NCI-H82 (cell line): ENCODE data around the gene CDT1.
A peak's percentile ranks its signal among the peaks of the same experiment; 100 is the strongest.
"Not testable (repeated sequence)": the region's sequence is repeated elsewhere in the genome, so short reads cannot be mapped to it uniquely, and the experiment has no call there.

ENCODE experiments used
- DNase-seq: peaks from one replicate; lab custom pipeline; 2025; lab: John Stamatoyannopoulos, UW

CDT1 gene

GRCh38 chr16:88816736-88817535 lies 13.3 kb downstream of the CDT1 start:
- no peak for DNase-seq

GRCh38 chr16:88817785-88818574 lies 14.4 kb downstream of the CDT1 start:
- DNase-seq: no peak

- DNase-seq: no peak
Observed at GRCh38 chr16:88818575-88818874, 14.9 kb downstream of the CDT1 start.

- no peak for DNase-seq
Observed at GRCh38 chr16:88819126-88819525, 15.5 kb downstream of the CDT1 start.

GRCh38 chr16:88820385-88821025 lies 16.9 kb downstream of the CDT1 start:
- peak; percentile 13 for DNase-seq

GRCh38 chr16:88821168-88821850 lies 17.7 kb downstream of the CDT1 start:
- peak; percentile 18 for DNase-seq

GRCh38 chr16:88822281-88823040 lies 18.9 kb downstream of the CDT1 start:
- no peak for DNase-seq

GRCh38 chr16:88823646-88824045 lies 20.1 kb downstream of the CDT1 start:
- DNase-seq: not testable (repeated sequence)

GRCh38 chr16:88824256-88825077 lies 20.9 kb downstream of the CDT1 start:
- no peak for DNase-seq

- no peak for DNase-seq
Observed at GRCh38 chr16:88825146-88825545, 21.6 kb downstream of the CDT1 start.

- no peak for DNase-seq
Observed at GRCh38 chr16:88826070-88826840, 22.7 kb downstream of the CDT1 start.

GRCh38 chr16:88827727-88828126 lies 24.1 kb downstream of the CDT1 start:
- DNase-seq: no peak

GRCh38 chr16:88828711-88829110 lies 25.1 kb downstream of the CDT1 start:
- no peak for DNase-seq

- no peak for DNase-seq
Observed at GRCh38 chr16:88830258-88830657, 26.7 kb downstream of the CDT1 start.

- no peak for DNase-seq
Observed at GRCh38 chr16:88830783-88831182, 27.2 kb downstream of the CDT1 start.

- no peak for DNase-seq
Observed at GRCh38 chr16:88831838-88832237, 28.2 kb downstream of the CDT1 start.

GRCh38 chr16:88833086-88833485 lies 29.5 kb downstream of the CDT1 start:
- no peak for DNase-seq

- no peak for DNase-seq
Observed at GRCh38 chr16:88834670-88835069, 31.1 kb downstream of the CDT1 start.

GRCh38 chr16:88835383-88835782 lies 31.8 kb downstream of the CDT1 start:
- DNase-seq: no peak

GRCh38 chr16:88835818-88836217 lies 32.2 kb downstream of the CDT1 start:
- no peak for DNase-seq
